Stimulated activated CD8-positive, alpha-beta memory T cell treated with anti-CD3 and anti-CD28 coated beads, Interleukin-7, amount 100 ng/mL, for 1 hour (primary cell): ENCODE results near the gene TRAF3.
"Not testable (repeated sequence)": the region's sequence is repeated elsewhere in the genome, so short reads cannot be mapped to it uniquely, and the experiment has no call there.

Source experiments
- DNase-seq, 2 donors: peaks; one replicate each; pipeline ENCODE4 v3.0.0-alpha.2; 2020; ENCODE audit warnings: low read depth in 2 of 2

TRAF3 gene

DNA sequence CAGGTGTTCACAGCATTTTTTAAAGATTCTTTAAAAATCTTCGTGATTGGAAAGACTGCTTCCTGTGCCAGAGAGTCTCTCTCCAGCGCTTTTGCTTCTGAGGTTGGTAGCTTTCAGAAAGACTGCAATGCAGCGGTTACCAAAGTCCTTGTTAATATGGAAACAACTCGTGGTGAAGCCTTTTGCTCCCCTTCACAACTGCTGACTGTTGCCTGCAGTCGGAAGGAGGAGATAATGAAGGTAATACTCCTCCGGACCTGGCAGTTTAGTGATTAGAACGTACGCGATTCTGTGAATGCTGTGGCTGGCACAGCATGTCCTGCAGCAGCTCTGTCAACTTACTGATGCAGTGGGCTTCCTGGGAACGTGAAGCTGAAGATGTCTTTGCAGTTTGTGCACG lies 50.9 kb downstream of the TRAF3 start:
- no peak for DNase-seq

- DNase-seq: no peak
Measured at GRCh38 chr14:102829016-102829548, 51.8 kb downstream of the TRAF3 start.

DNA sequence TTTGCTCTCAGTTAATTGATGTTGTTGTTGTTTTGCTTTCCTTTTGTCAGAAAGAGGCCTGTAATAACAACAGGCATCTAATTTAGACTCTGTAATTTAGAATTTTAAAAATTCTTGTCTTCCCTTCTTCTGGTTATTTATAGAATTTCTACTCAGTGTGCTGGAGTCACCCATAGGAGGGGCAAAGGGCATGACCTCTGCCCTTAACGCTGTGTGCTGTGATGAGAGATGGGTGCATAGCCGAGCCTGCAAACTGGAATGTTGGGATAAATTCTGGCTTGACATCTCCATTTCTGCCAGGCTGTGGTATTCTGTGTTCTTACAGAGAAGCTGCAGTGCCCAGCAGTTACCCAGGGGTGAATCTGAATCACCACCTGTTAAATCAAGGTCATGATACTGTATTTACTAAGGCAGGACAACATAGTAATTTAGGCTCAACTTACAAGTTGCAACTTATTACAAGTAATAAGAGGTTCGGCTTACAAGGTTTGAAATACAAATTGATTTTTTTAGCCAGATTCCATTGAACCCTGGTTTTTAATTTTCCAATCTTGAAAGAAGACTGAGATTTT lies 53.3 kb downstream of the TRAF3 start:
- no peak for DNase-seq

DNA sequence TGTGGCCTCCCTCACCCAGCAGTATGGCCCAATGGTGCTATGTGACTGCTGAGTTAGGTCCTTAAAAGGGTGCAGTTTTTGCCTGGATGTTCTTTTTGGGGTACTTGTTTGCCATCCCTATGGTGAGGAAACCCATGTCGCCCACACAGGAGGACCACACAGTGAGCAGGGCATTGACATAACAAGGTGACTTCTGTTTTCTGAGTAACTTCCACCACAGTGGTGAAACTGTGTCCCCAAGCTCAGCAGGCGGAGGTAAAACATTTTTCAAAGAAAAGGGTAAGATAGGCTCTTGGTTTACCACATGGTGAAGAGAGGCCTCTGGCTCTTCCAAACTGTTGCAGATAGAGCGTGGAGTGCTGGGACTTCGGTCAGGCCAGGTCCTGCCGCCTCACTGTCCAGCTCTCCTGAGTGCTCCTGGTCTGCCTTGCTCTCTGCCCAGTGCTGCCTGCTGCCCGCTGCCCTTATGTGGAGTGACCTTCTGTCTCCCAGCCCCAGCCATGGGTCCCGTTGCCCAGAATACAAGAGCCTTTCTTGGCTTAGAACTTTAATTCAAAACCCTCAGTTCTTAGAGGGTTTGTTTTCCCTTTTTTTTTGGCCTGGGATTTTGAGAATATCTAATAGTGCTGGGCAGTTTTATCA lies 54.0 kb downstream of the TRAF3 start:
- DNase-seq: no peak

DNA sequence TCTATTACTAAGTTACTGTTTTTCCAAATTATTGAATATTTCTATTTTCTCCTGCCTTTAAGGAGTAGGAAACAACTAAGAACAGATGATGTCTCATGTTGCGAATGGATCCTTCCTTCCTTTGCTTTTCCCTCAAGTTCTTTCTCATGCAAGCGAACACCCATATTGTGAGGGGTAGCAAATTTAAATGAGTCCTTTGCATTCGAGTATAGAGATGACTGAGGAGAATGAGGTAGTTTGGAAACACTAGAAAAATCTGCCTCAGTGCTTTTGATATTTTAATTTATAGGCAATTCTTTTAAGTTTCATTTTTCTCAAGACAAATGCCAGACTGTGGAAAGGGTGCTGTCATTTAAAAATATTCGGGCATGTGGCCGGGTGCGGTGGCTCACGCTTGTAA lies 56.1 kb downstream of the TRAF3 start:
- DNase-seq: no peak

GRCh38 chr14:102833991-102834390 lies 56.7 kb downstream of the TRAF3 start:
- no peak for DNase-seq

DNA sequence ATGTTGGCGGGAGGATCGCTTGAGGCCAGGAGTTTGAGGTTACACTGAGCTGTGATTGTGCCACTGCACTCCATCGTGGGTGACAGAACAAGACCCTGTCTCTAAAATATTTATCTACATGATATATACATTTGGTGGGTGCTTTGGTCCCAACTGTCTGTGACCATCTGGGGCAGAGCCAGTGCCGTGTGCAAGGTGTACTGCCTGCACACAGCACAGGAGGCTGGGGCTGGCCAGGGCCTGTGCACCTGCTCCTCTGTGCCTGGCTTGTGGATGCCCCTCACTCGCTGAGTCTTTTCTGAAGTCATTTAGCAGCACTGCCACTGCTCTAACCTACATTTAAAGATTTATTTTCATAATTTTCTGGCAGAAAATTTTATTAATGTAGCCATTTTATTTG lies 58.7 kb downstream of the TRAF3 start:
- no peak for DNase-seq

DNA sequence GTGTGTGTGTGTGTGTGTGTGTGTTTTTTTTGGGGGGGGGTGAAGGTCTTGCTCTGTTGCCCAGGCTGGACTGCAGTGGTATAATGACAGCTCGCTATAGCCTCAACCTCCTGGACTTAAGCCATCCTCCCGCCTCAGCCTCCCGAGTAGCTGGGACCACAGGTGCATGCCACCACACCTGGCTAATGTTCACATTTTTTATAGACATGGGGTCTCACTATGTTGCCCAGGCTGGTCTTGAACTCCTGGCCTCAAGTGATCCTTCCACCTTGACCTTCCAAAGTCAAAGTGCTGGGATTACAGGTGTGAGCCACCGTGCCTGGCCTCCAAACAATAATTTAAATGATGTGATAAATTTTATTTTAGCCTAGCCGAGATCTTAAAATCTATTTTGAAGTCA lies 59.9 kb downstream of the TRAF3 start:
- not testable (repeated sequence) for DNase-seq

DNA sequence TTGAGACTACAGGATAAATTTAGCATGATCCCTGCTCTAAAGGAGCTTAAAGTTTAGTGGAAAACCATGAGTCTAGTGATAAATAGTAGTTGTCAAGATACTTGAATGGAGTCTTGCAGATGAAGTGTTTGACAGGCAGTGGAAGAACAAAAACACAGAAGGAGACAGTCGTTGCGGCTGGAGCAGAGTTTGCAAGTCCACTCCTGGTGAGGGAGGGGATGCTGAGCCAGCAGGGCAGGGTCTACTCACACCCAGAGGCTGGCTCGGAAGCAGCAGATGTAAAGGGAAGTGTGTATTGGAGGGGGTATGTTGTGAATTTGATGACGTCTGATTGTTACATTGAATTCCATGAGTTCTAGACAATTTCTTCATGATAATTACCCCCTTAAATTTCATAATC lies 61.3 kb downstream of the TRAF3 start:
- DNase-seq: no peak

DNA sequence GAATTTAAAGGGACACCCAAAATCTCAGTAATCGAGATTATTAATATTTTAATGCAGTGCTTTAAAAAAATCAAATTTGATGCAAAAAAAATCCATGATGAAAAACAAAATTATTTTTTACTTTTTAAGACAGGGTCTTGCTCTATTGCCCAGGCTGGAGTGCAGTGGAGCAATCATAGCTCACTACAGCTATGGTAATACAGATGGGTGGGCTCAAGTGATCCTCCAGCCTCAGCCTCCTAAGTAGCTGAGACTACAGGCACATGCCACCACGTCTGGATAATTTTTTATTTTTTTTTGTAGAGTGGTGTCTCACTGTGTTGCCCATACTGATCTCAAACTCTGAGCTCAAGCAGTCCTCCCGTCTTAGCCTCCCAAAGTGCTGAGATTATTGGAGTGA lies 62.9 kb downstream of the TRAF3 start:
- DNase-seq: no peak

GRCh38 chr14:102840771-102841528 lies 63.7 kb downstream of the TRAF3 start:
- no peak for DNase-seq

- no peak for DNase-seq
Measured at GRCh38 chr14:102848830-102849525, 71.7 kb downstream of the TRAF3 start.

DNA sequence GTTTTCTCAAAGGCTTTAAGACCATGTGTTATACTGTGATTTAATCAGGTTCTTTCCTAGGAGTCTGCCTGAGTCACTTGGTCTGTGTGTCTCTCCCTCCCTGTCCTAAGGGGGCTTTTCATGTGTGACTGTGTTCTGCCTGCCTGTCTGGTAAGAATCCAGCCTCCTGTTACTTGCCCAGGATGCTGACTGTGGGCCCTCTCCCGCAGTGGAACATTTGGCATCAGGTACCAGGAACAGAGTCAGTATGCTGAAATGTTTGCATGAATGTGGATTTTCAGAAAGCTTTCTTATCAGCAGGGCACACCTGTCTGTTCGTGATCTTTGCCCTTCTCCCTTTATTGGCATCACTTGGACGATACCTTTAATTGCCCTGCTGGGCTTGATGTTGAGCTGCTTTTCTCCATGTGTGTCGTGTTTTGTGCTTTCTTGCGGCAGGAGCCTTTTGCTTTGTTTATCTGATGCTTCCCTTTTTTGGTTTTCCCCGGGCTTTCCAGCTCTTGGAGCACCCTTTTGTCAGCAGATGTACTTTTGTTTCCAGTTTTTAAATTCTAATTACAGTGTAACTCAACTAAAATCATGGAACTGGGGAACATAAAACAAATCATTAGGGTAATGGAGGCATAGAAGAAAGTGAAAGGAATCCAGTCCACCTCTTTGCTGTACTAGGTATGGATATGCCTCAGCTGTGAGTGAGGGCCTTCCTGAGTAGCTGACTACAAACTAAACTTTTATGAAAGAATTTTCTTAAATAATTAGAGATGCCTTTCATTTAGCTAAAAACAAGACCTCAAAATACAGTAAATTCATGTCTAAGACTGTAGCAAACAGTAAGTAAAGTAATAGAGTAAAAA lies 72.5 kb downstream of the TRAF3 start:
- DNase-seq: no peak

- no peak for DNase-seq
Measured at GRCh38 chr14:102853648-102854047, 76.4 kb downstream of the TRAF3 start.

DNA sequence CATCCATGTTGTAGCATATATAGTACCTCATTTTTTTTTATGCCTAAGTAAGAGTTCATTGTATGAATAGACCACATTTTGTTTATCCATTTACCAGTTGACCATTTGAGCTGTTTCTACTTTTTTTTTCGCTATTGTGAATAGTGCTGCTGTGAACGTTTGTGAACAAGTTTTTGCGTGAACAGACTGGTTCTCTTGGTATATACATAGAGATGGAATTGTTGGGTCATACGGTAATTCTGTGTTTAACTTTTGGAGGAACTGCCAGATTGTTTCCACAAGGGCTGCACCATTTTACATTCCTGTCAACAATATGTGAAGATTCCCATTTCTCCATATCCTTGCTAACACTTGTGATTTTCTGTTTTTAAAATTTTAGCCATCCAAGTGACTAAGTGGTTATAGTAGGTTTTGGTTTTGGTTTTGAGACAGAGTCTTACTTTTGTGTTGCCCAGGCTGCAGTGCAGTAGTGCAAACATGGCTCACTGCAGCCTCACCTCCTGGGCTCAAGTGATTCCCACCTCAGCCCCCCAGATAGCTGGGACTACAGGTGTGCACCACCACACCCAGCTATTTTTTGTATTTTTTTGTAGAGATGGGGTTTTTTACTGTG lies 76.9 kb downstream of the TRAF3 start:
- no peak for DNase-seq

- no peak for DNase-seq
Measured at GRCh38 chr14:102856179-102856578, 78.9 kb downstream of the TRAF3 start.

- no peak for DNase-seq
Measured at GRCh38 chr14:102857444-102857843, 80.2 kb downstream of the TRAF3 start.

- DNase-seq: no peak
Measured at GRCh38 chr14:102859911-102860310, 82.7 kb downstream of the TRAF3 start.

DNA sequence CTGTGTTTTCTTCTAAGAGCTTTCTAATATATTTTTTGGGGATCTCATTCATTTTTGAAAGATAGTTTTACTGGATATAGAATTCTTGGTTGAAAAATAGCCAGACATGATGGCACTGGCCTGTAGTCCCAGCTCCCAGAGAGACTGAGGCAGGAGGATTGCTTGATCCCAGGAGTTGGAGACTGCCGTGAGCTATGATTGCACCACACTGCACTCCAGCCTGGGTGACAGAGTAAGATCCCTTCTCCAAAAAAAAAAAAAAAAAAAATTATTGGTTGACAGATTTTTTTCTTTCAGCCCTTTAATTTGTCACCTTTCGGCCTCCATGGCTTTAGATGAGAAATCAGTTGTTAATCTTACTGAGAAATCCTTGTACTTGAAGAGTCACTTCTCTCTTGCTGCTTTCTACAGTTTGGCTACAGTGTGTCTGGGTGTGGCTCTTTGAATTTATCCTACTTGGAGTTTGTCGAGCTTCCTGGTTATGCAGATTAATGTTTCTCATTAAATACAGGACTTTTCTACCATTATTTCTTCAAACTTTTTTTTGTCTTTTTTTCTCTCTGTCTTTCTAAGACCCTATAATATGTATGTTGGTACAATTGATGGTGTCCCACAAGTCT lies 85.0 kb downstream of the TRAF3 start:
- no peak for DNase-seq

GRCh38 chr14:102863381-102863780 lies 86.1 kb downstream of the TRAF3 start:
- no peak for DNase-seq

DNA sequence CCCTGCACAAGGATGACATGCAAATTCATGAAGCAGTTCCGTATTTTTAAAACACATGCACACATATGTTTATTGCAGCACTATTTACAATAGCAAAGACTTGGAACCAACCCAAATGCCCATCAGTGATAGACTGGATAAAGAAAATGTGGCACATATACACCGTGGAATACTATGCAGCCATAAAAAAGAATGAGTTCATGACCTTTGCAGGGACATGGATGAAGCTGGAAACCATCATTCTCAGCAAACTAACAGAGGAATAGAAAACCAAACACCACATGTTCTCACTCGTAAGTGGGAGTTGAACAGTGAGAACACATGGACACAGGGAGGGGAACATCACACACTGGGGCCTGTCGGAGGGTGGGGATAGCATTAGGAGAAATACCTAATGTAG lies 88.7 kb downstream of the TRAF3 start:
- not testable (repeated sequence) for DNase-seq
